Neuron (in vitro differentiated cells): Measurements from ENCODE around the gene OR6V1.
"Not testable (repeated sequence)": the region's sequence is repeated elsewhere in the genome, so short reads cannot be mapped to it uniquely, and the experiment has no call there.

Experiments used
- H2AFZ ChIP-seq: one replicate; pipeline ENCODE4 v1.6.1; 2013; ENCODE audit warnings: low read depth, mild to moderate bottlenecking, inconsistent platforms, low read length, moderate library complexity
- H3K27me3 ChIP-seq: one replicate; pipeline ENCODE4 v1.6.1; 2013; ENCODE audit warnings: low read length; ENCODE audit not compliant: insufficient read depth
- H3K36me3 ChIP-seq: one replicate; pipeline ENCODE4 v1.6.1; 2013; ENCODE audit warnings: low read length; ENCODE audit not compliant: insufficient read depth
- H3K4me1 ChIP-seq: one replicate; pipeline ENCODE4 v1.6.1; 2013; ENCODE audit warnings: low read length; ENCODE audit not compliant: insufficient read depth
- H3K4me3 ChIP-seq: 2 replicates; pipeline ENCODE4 v1.5.1; 2013; ENCODE audit warnings: mild to moderate bottlenecking, low read length, moderate library complexity
- H3K9me3 ChIP-seq: one replicate; pipeline ENCODE4 v1.6.1; 2013; ENCODE audit warnings: low read length

The OR6V1 gene

DNA sequence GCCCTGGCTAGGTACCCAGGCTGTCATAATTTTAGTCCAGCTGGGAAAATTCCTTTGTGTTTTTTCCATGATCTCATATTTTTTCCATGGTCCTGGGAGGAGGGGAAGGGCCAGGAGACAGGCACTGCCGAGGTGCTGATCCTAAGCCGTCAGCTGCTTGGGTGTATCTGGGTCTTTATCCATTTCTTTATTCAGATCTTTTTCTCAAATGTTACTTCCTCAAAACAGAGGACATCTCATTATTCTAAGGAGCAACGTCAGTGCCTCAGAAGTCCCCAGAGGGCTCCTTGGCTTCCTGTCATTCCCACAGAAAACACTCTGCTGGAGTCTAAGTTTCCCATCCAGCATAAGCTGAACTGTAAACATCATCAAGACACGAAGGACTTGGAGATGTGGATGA, 2.8 kb upstream of the OR6V1 start:
- H3K4me1 ChIP-seq, result no peaks in the 10 kb centered on the region
- no peak overlapping the region for H2AFZ ChIP-seq
- no peaks in the 10 kb centered on the region for H3K27me3 ChIP-seq
- no peaks in the 10 kb centered on the region for H3K9me3 ChIP-seq
- H3K4me3 ChIP-seq, result no peak overlapping the region
- no peaks in the 10 kb centered on the region for H3K36me3 ChIP-seq

DNA sequence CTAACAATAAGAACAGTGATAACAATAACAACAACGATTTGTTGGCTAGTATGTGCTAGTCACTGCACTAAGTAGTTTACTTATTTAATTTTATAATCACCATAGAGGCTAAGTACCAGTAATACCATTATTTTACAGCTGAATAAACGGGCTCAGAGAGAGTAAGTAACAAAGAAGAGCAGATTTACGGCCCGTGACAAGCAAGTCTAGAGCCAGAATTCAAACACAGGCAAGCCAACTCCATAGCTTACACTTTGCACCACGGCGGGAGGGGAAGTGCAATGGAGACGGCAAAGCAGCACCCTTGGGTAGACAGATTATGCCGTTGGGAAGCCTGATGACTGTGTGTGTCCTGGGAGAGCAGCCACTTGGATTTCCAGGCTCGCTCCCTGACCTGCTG, 1.2 kb upstream of the OR6V1 start:
- Histone ChIP-seq H3K36me3 (no peaks in the 10 kb centered on the region), H3K4me3 (no peak overlapping the region), H3K27me3 (no peaks in the 10 kb centered on the region), H3K9me3 (no peaks in the 10 kb centered on the region), H2AFZ (no peak overlapping the region), H3K4me1 (no peaks in the 10 kb centered on the region)

DNA sequence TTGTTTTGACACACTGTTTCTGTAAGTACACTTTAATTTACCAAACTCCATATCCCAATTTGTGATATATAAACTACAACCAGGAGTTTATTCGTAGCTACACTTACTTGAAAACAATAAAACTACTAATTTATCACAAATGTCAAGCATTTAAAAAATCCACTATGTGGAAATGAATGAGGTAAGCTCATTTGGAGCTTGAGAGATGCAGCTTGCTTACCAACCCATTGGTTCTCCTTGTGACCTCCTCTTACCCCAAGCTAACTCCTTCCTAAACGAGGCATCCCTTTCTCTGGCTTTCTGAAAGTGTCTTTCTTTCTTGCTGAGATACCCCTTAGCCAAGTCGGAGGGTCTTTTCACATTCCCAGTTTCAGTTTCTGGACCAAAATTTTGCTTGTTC, 2.5 kb downstream of the OR6V1 start:
- Histone ChIP-seq H3K27me3 (no peaks in the 10 kb centered on the region), H3K36me3 (no peaks in the 10 kb centered on the region), H2AFZ (no peak overlapping the region), H3K9me3 (no peaks in the 10 kb centered on the region), H3K4me3 (no peak overlapping the region), H3K4me1 (no peaks in the 10 kb centered on the region)

DNA sequence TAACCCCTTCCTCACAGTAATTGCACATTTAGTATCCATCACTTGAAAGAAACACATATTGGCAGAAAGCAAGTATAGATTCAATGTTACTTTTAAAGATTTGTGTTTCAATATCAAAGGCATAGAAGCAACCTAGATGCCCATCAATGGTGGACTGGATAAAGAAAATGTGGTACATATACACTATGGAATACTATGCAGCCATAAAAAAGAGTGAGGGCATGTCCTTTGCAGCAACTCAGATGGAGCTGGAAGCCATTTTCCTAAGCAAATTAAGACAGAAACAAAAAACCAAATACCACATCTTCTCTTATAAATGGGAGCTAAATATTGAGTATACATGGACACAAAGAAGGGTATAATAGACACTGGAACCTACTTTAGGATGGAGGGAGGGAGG, 3.6 kb downstream of the OR6V1 start:
- H3K27me3 ChIP-seq, result no peaks in the 10 kb centered on the region
- no peaks in the 10 kb centered on the region for H3K9me3 ChIP-seq
- no peaks in the 10 kb centered on the region for H3K4me1 ChIP-seq
- H2AFZ ChIP-seq, result no peak overlapping the region
- no peaks in the 10 kb centered on the region for H3K36me3 ChIP-seq
- H3K4me3 ChIP-seq, result no peak overlapping the region

DNA sequence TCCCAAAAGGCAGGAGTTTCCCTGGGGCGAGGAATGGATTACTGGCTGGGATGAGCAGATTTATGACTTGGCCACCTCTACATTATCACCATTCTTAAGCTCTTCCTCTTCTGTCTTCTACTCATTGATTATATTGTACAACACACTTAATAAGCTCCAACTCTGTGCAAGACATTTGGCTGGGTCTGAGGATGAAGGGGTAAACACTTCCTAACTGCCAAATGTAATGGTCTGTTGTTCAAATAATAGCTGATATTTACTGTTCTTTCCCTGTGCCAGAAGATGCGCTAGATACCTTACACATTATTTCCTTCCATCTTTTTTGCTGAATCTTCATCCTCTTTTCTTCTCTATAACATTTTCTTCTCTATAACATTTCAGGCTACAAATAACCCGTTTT, 11.6 kb downstream of the OR6V1 start:
- Histone ChIP-seq H3K36me3 (no peaks in the 10 kb centered on the region), H3K4me3 (no peak overlapping the region), H3K27me3 (no peaks in the 10 kb centered on the region), H3K4me1 (no peaks in the 10 kb centered on the region), H2AFZ (no peak overlapping the region), H3K9me3 (no peaks in the 10 kb centered on the region)

DNA sequence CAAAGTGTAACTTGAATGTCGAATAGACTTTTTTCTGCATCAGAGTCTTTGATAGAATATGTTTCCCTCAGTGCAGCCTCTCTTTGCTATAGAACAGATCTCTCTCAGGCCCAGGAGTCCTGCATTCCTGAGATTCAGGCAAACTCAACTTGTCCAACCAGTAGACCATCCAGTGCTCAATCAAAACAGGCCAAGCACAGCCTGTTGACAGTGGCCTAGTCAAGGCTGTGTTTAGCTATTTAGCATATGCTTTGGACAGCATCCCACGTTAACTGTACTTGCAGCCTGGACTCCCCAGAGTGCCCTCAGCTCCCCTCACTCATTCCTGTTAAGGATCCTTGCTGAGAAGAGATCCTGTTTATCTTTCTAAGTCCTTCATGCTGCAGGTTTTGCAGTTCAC, 16.3 kb downstream of the OR6V1 start:
- Histone ChIP-seq H3K9me3 (no peaks in the 10 kb centered on the region), H3K36me3 (no peaks in the 10 kb centered on the region)

DNA sequence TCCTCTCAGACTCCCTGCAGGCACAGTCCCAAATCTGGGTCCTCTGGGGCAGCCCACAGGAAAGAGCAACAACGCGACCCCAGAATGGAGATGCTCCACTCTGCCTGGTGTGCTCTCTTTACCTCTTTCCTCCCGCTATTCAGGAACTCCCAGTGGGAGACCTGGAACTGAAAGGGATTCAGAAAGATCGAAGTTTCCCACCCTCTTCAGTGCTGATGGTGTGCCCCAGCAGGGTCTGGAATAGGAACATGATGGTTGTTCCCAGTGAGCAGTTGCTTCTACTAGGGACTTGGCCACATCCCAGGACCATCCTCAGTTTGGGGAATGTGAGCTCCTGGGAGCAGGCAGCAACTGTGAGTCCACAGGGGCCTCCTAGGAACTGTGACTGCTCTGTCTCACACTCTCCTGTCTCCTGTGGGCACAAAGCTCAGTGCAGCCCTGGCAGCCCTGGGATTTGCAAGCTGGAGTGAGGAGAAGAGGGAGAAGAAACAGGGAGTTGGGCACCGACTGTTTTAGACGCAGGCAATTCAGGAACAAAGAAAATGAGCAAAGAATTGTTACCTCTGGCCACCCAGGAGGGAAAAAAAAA, 17.9 kb downstream of the OR6V1 start:
- no peaks in the 10 kb centered on the region for H3K36me3 ChIP-seq

More for the DNA sequence above, 16.3 kb downstream of the OR6V1 start:
- no peaks in the 10 kb centered on the region for H3K4me1 ChIP-seq
- H3K27me3 ChIP-seq, result no peaks in the 10 kb centered on the region
- no peak overlapping the region for H3K4me3 ChIP-seq
- H2AFZ ChIP-seq, result no peak overlapping the region

DNA sequence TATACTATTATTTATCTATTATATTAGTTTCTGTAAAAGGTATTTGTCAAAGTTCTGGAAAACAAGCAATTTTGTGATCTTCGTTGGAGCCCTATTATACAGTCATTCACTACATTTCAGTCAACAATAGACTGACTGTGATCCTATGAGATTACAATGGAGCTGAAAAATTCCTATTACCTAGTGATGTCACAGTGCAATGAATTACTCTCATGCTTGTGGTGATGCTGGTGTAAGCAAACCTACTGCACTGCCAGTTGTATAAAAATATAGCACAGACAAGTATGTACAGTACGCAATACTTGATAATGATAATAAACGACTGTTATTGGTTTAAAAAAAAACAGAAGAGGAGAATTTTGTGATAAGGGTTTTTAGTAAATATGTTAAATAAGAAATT, 21.4 kb downstream of the OR6V1 start:
- Histone ChIP-seq H3K4me3 (no peak overlapping the region), H3K27me3 (no peaks in the 10 kb centered on the region), H3K4me1 (no peaks in the 10 kb centered on the region), H2AFZ (no peak overlapping the region), H3K36me3 (no peaks in the 10 kb centered on the region), H3K9me3 (no peaks in the 10 kb centered on the region)

More for the DNA sequence above, 17.9 kb downstream of the OR6V1 start:
- no peaks in the 10 kb centered on the region for H3K4me1 ChIP-seq
- H2AFZ ChIP-seq, result no peak overlapping the region
- H3K27me3 ChIP-seq, result no peaks in the 10 kb centered on the region
- H3K4me3 ChIP-seq, result no peak overlapping the region
- H3K9me3 ChIP-seq, result no peaks in the 10 kb centered on the region

DNA sequence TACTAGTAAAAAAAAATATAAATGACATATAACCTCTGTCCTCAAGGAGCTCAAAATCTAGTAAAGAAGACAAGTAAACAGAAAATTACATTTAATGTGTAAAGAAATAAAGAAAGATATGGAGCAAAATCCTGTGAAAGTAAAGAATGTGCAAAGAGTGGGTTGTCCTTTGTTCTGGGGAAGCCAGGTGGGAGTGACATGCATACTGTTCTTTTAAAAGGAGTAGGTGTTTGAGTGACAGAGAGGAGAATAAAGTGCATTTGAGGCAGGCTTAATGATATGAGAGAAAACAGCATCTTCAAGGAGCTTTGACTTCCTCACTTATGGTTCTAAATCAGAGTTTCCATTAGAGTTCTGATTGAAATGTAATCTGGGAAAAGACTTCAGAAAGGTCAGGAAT, 22.0 kb downstream of the OR6V1 start:
- H3K4me1 ChIP-seq, result no peaks in the 10 kb centered on the region
- H3K36me3 ChIP-seq, result no peaks in the 10 kb centered on the region
- H2AFZ ChIP-seq, result no peak overlapping the region
- no peak overlapping the region for H3K4me3 ChIP-seq
- no peaks in the 10 kb centered on the region for H3K27me3 ChIP-seq
- no peaks in the 10 kb centered on the region for H3K9me3 ChIP-seq

DNA sequence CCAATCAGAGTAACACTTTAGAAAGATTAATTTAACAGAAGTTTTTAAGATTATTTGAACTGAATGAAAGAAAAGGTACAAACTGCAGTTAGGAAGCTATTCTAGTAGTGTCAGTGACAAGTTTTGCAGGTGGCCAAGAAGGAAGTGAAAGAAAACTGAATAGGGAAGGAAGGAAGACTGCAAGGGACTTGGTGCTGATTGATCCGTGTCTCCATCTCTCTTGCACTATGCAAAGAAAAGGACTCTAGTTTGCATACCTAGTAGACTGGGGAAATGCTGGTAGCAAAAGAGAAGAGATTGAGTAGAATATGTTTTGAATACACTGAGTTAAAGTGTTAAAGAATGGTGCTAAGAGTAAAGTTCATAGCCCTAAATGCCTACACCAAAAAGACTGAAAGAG, 33.0 kb downstream of the OR6V1 start:
- no peaks in the 10 kb centered on the region for H3K4me1 ChIP-seq
- no peaks in the 10 kb centered on the region for H3K36me3 ChIP-seq
- peaks cover 1% of the 10 kb centered on the region for H3K9me3 ChIP-seq
- no peaks in the 10 kb centered on the region for H3K27me3 ChIP-seq
- H3K4me3 ChIP-seq, result no peak overlapping the region
- H2AFZ ChIP-seq, result no peak overlapping the region

DNA sequence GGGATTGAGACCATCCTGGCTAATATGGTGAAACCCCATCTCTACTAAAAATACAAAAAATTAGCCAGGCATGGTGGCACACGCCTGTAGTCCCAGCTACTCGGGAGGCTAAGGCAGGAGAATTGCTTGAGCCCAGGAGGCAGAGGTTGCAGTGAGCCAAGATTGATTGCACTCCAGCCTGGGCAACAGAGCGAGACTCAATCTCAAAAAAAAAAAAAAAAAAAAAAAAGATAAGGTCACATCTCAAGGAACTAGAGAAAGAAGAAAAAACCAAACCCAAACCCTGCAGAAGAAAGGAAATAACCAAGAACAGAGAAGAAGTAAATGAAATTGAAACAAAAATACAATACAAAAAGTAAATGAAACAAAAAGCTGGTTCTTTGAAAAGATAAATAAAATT, 33.5 kb downstream of the OR6V1 start:
- not testable (repeated sequence) for H3K9me3 ChIP-seq, H3K4me1 ChIP-seq, H3K4me3 ChIP-seq, H2AFZ ChIP-seq, H3K36me3 ChIP-seq, H3K27me3 ChIP-seq

DNA sequence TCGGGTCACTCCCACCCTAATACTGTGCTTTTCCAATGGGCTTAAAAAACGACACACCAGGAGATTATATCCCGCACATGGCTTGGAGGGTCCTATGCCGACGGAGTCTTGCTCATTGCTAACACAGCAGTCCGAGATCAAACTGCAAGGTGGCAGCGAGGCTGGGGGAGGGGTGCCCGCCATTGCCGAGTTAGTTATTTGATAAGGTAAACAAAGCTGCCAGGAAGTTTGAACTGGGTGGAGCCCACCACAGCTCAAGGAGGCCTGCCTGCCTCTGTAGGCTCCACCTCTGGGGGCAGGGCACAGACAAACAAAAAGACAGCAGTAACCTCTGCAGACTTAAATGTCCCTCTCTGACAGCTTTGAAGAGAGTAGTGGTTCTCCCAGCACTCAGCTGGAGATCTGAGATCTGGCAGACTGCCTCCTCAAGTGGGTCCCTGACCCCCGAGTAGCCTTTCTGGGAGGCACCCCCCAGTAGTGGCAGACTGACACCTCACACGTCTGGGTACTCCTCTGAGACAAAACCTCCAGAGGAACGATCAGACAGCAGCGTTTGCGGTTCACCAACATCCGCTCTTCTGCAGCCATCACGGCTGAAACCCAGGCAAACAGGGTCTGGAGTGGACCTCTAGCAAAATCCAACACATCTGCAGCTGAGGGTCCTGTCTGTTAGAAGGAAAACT, 36.5 kb downstream of the OR6V1 start:
- not testable (repeated sequence) for H3K27me3 ChIP-seq, H3K4me3 ChIP-seq, H3K9me3 ChIP-seq, H3K4me1 ChIP-seq, H2AFZ ChIP-seq, H3K36me3 ChIP-seq

DNA sequence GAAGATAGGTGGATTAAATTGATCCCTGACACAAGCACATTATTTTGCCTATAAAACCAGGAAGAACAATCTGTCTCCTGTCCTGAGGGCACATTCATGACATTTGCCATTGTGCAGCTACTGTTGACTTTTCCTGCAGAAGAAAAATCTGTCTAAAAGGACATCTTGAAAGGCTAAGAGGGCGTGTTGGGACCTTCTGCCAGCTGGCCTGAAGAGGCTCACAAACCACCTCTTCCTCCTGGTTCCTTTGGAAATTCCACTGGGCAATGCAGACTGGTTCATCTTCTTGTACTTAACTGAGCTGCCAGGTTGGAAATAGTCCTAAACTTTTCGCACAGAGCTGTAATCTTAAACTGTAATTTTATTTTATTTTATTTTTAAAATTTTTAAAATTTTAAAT, 44.0 kb downstream of the OR6V1 start:
- H3K4me1 ChIP-seq, result no peaks in the 10 kb centered on the region

DNA sequence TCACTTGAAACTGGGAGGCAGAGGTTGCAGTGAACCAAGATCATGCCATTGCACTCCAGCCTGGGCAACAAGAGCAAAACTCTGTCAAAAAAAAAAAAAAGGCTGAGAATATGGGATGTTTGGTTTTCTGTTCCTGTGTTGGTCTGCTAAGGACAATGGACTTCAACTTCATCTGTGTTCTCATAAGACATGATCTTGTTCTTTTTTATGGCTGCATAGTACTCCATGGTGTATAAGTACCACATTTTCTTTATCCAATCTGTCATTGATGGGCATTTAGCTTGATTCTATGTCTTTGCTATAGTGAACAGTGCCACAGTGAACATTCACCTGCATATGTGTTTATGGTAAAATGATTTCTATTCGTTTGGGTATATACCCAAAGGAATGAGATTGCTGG, 47.4 kb downstream of the OR6V1 start:
- H3K4me1 ChIP-seq, H3K36me3 ChIP-seq, H3K9me3 ChIP-seq, H2AFZ ChIP-seq, H3K27me3 ChIP-seq, H3K4me3 ChIP-seq: not testable (repeated sequence)

More for the DNA sequence above, 44.0 kb downstream of the OR6V1 start:
- no peaks in the 10 kb centered on the region for H3K36me3 ChIP-seq
- H3K4me3 ChIP-seq, result no peak overlapping the region
- H3K27me3 ChIP-seq, result no peaks in the 10 kb centered on the region
- no peak overlapping the region for H2AFZ ChIP-seq
- no peaks in the 10 kb centered on the region for H3K9me3 ChIP-seq
